Activated gamma-delta T cell treated with Interleukin-2 at 50 U/mL for 16 hours (primary cell): ENCODE measurements around the gene CCDC50.

Experiments
- DNase-seq: peaks from one replicate; pipeline ENCODE4 v3.0.0-alpha.2; 2020

Gene CCDC50

GRCh38 chr3:191352014-191352413 is 22.8 kb downstream of the CCDC50 start:
- no peak for DNase-seq

GRCh38 chr3:191353022-191353777 is 24.0 kb downstream of the CCDC50 start:
- no peak for DNase-seq

- no peak for DNase-seq
Observed at GRCh38 chr3:191355406-191355805, 26.2 kb downstream of the CCDC50 start.

GRCh38 chr3:191356631-191357439 is 27.6 kb downstream of the CCDC50 start:
- no peak for DNase-seq

- DNase-seq, result no peak
Observed at GRCh38 chr3:191357909-191358308, 28.7 kb downstream of the CCDC50 start.

- DNase-seq, result no peak
Observed at GRCh38 chr3:191358929-191359328, 29.7 kb downstream of the CCDC50 start.

- no peak for DNase-seq
Observed at GRCh38 chr3:191360620-191361019, 31.4 kb downstream of the CCDC50 start.

GRCh38 chr3:191361456-191361855 is 32.3 kb downstream of the CCDC50 start:
- no peak for DNase-seq

- DNase-seq, result no peak
Observed at GRCh38 chr3:191362037-191362436, 32.8 kb downstream of the CCDC50 start.

- DNase-seq, result no peak
Observed at GRCh38 chr3:191362524-191363090, 33.4 kb downstream of the CCDC50 start.

- DNase-seq, result no peak
Observed at GRCh38 chr3:191363221-191363620, 34.0 kb downstream of the CCDC50 start.

- DNase-seq, result no peak
Observed at GRCh38 chr3:191366675-191367074, 37.5 kb downstream of the CCDC50 start.

GRCh38 chr3:191368755-191369615 is 39.8 kb downstream of the CCDC50 start:
- DNase-seq, result no peak

- no peak for DNase-seq
Observed at GRCh38 chr3:191369616-191370010, 40.4 kb downstream of the CCDC50 start.

- DNase-seq, result no peak
Observed at GRCh38 chr3:191372122-191372521, 42.9 kb downstream of the CCDC50 start.

GRCh38 chr3:191373327-191373726 is 44.1 kb downstream of the CCDC50 start:
- no peak for DNase-seq

GRCh38 chr3:191376516-191377141 is 47.4 kb downstream of the CCDC50 start:
- no peak for DNase-seq

- no peak for DNase-seq
Observed at GRCh38 chr3:191378142-191378812, 49.1 kb downstream of the CCDC50 start.

- no peak for DNase-seq
Observed at GRCh38 chr3:191379446-191379845, 50.3 kb downstream of the CCDC50 start.

- DNase-seq, result no peak
Observed at GRCh38 chr3:191380001-191380400, 50.8 kb downstream of the CCDC50 start.

- no peak for DNase-seq
Observed at GRCh38 chr3:191381303-191381702, 52.1 kb downstream of the CCDC50 start.

GRCh38 chr3:191382661-191383060 is 53.5 kb downstream of the CCDC50 start:
- no peak for DNase-seq
